Measurements from ENCODE around the gene NUP62CL. TPM values are rescaled to one million over a fixed set of nuclear protein-coding genes. Genes with fewer than 3 reads are reported as not detected.

NUP62CL gene
- total RNA-seq, 1 donor from 2014 or later, result 0.52 TPM

GRCh38 chrX:107154787-107155620 lies 51.2 kb downstream of the NUP62CL start:
- Mint-ChIP-seq H3K4me3 (ENCODE audit: unreplicated experiment) (peak overlapping the region; percentile 73), H3K27me3 (ENCODE audit: low read depth, unreplicated experiment) (no peaks in the 10 kb centered on the region), H3K27ac (ENCODE audit: unreplicated experiment) (peak overlapping the region; percentile 47), H3K4me1 (ENCODE audit: low read depth, unreplicated experiment) (no peaks in the 10 kb centered on the region), H3K9me3 (ENCODE audit: unreplicated experiment) (no peaks in the 10 kb centered on the region), H3K36me3 (ENCODE audit: low read depth, unreplicated experiment) (no peaks in the 10 kb centered on the region)
- H3K79me2 ChIP-seq (ENCODE audit: insufficient read depth, low read length), result no peaks in the 10 kb centered on the region
- FAIRE-seq (peak; percentile 29), DNase-seq (ENCODE audit: low read depth) (peak; percentile 33)
- no peaks in the 10 kb centered on the region for H3K4me1 ChIP-seq (ENCODE audit: insufficient read depth, low read length)
- H3K4me2 ChIP-seq (ENCODE audit: low read length), result peak overlapping the region; percentile 22
- H3K4me3 ChIP-seq (ENCODE audit: insufficient read depth, low read depth, low read length), result no peak overlapping the region
- no peaks in the 10 kb centered on the region for H4K20me1 ChIP-seq (ENCODE audit: insufficient read depth, low read length)
- no peaks in the 10 kb centered on the region for H3K27me3 ChIP-seq (ENCODE audit: insufficient read depth, low read length)
- no peak for TF ChIP-seq CTCF (IDR thresholded peaks at IDR 0.05; ENCODE audit: insufficient read depth, low read depth, low read length)
- no peak for TF ChIP-seq EZH2 (IDR thresholded peaks at IDR 0.05; ENCODE audit: insufficient read depth, low read length)
- H3K9ac ChIP-seq (ENCODE audit: low read length), result no peak overlapping the region
- no peaks in the 10 kb centered on the region for H3K9me3 ChIP-seq (ENCODE audit: insufficient read depth, low read depth, low read length)
- H3K36me3 ChIP-seq (ENCODE audit: insufficient read depth, low read length), result no peaks in the 10 kb centered on the region
- peak overlapping the region; percentile 18 for H2AFZ ChIP-seq (ENCODE audit: low read depth, low read length)
- H3K27ac ChIP-seq (ENCODE audit: low read depth, low read length), result no peak overlapping the region

GRCh38 chrX:107153005-107153404 lies 53.2 kb downstream of the NUP62CL start:
- Histone ChIP-seq H2AFZ (ENCODE audit: low read depth, low read length) (no peak overlapping the region), H3K4me3 (ENCODE audit: insufficient read depth, low read depth, low read length) (no peak overlapping the region), H3K4me2 (ENCODE audit: low read length) (no peak overlapping the region), H3K9me3 (ENCODE audit: insufficient read depth, low read depth, low read length) (no peaks in the 10 kb centered on the region), H3K27ac (ENCODE audit: low read depth, low read length) (no peak overlapping the region), H3K79me2 (ENCODE audit: insufficient read depth, low read length) (no peaks in the 10 kb centered on the region), H3K9ac (ENCODE audit: low read length) (no peak overlapping the region), H3K36me3 (ENCODE audit: insufficient read depth, low read length) (no peaks in the 10 kb centered on the region), H3K4me1 (ENCODE audit: insufficient read depth, low read length) (no peaks in the 10 kb centered on the region), H3K27me3 (ENCODE audit: insufficient read depth, low read length) (no peaks in the 10 kb centered on the region), H4K20me1 (ENCODE audit: insufficient read depth, low read length) (no peaks in the 10 kb centered on the region)
- Mint-ChIP-seq H3K9me3 (ENCODE audit: unreplicated experiment) (no peaks in the 10 kb centered on the region), H3K4me3 (ENCODE audit: unreplicated experiment) (no peak overlapping the region), H3K27ac (ENCODE audit: unreplicated experiment) (no peak overlapping the region), H3K27me3 (ENCODE audit: low read depth, unreplicated experiment) (no peaks in the 10 kb centered on the region), H3K4me1 (ENCODE audit: low read depth, unreplicated experiment) (no peaks in the 10 kb centered on the region), H3K36me3 (ENCODE audit: low read depth, unreplicated experiment) (no peaks in the 10 kb centered on the region)
- FAIRE-seq (peak; percentile 52), DNase-seq (ENCODE audit: low read depth) (no peak)
- TF ChIP-seq CTCF (IDR thresholded peaks at IDR 0.05; ENCODE audit: insufficient read depth, low read depth, low read length) (no peak), EZH2 (IDR thresholded peaks at IDR 0.05; ENCODE audit: insufficient read depth, low read length) (no peak)

GRCh38 chrX:107146670-107147069 lies 59.6 kb downstream of the NUP62CL start:
- no peak for FAIRE-seq
- Histone ChIP-seq H3K4me1 (ENCODE audit: insufficient read depth, low read length) (no peaks in the 10 kb centered on the region), H3K27ac (ENCODE audit: low read depth, low read length) (no peak overlapping the region), H4K20me1 (ENCODE audit: insufficient read depth, low read length) (no peaks in the 10 kb centered on the region), H3K9ac (ENCODE audit: low read length) (no peak overlapping the region), H3K79me2 (ENCODE audit: insufficient read depth, low read length) (no peaks in the 10 kb centered on the region), H3K4me3 (ENCODE audit: insufficient read depth, low read depth, low read length) (no peak overlapping the region), H3K9me3 (ENCODE audit: insufficient read depth, low read depth, low read length) (no peaks in the 10 kb centered on the region), H2AFZ (ENCODE audit: low read depth, low read length) (no peak overlapping the region), H3K27me3 (ENCODE audit: insufficient read depth, low read length) (no peaks in the 10 kb centered on the region), H3K36me3 (ENCODE audit: insufficient read depth, low read length) (no peaks in the 10 kb centered on the region), H3K4me2 (ENCODE audit: low read length) (no peak overlapping the region)
- no peak overlapping the region for H3K27ac Mint-ChIP-seq (ENCODE audit: unreplicated experiment)
- H3K4me1 Mint-ChIP-seq (ENCODE audit: low read depth, unreplicated experiment), result no peaks in the 10 kb centered on the region
- H3K36me3 Mint-ChIP-seq (ENCODE audit: low read depth, unreplicated experiment), result no peaks in the 10 kb centered on the region
- no peak for TF ChIP-seq EZH2 (IDR thresholded peaks at IDR 0.05; ENCODE audit: insufficient read depth, low read length)
- TF ChIP-seq CTCF (IDR thresholded peaks at IDR 0.05; ENCODE audit: insufficient read depth, low read depth, low read length), result no peak
- DNase-seq (ENCODE audit: low read depth), result no peak
- H3K27me3 Mint-ChIP-seq (ENCODE audit: low read depth, unreplicated experiment), result no peaks in the 10 kb centered on the region
- H3K4me3 Mint-ChIP-seq (ENCODE audit: unreplicated experiment), result no peak overlapping the region
- H3K9me3 Mint-ChIP-seq (ENCODE audit: unreplicated experiment), result no peaks in the 10 kb centered on the region

Measured in astrocyte (in vitro differentiated cells and primary cell).